ENCODE data around the gene TUBB4B.
"Not testable (repeated sequence)": the region's sequence is repeated elsewhere in the genome, so short reads cannot be mapped to it uniquely, and the experiment has no call there.

Gene TUBB4B

DNA sequence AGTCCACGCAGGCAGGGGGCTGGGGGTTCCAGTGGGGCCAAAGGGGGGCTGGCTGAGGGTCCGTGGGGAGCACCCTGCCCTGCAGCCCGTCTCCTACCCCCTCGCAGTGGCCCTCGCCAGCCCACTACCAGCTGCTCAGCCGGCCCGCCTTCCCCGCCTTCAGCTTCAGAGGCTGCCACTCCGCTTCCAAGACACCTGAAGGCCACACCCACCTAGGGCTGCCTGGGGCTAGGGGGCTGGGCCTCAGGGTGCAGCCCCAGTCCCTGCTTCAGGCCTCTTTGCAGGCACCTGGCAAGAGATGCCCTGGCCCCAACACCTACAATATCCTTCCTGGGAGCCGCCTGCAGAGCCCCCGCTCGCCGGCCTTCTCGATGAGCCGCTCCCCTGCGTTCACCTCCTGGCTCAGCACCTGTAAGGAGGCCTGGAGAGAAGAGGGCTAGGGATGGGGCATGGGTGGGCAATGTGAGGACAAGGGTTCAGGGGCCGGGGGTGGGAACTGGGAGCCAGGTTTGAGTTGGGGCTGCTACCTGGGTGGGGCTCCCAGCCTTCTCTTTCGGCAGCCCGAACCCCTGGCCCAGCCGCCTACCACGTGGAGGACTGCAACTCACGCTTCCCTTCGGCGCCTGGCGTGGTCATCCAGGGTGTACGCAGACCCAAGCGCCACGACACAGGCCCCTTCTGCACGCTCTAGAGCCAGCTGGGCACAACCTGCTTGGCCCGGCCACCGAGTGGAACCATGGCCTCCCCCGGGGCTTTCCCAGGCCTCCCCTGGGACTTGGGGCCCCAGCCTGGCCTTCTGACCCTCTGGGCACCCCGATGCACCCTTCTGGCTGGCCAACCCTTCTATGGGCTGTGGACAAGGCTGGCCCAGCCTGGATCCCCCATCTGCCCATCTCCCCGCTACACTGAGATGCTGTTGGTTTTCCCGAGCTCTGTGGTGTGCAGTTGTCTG, 11.7 kb downstream of the TUBB4B start:
- DNase-seq (ENCODE audit: low spot score) = no peak

DNA sequence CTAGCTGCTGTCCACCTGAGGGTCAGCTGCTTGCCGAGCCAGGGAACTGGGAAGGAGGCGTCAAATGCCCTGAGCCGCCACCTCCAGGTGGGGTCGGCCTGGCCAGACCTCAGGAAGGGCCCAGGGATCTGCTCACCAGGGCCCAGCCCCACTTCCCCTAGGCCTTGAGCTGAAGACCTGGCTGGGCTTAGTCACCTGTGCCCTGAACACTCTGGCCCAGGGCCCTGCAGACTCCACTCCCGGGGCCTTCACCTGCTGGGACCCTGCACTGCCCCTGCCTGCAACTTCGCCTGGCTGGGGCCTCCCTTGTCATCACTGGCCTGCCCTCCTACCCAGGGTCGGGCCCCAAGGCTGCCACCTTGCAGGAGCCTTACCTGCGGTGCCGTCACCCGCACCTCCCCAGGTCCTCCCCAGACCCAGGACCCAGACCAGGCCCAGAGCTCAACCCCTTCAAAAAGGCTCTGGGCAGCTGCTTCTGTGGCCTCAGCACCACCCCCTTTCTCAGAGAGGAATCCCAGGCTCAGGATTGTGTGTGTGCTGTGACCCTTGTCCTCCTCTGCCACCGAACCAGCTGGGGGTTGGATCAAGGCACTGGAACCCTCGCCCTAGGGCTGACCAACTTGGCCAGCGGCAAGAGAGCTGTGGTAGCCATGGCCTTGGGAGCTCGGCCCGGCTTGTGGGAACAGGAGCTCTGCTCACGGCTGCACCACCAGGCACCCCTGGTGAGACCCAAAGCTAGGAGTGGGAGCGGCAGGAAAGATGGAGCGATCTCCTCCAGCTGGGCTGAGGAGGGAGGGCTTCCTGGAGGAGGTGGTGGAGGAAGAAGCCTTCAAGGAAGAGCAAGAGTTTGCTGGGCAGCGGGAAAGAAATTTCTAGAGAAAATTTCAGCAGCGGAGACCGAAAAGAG, 12.9 kb downstream of the TUBB4B start:
- DNase-seq (ENCODE audit: low spot score) = no peak

DNA sequence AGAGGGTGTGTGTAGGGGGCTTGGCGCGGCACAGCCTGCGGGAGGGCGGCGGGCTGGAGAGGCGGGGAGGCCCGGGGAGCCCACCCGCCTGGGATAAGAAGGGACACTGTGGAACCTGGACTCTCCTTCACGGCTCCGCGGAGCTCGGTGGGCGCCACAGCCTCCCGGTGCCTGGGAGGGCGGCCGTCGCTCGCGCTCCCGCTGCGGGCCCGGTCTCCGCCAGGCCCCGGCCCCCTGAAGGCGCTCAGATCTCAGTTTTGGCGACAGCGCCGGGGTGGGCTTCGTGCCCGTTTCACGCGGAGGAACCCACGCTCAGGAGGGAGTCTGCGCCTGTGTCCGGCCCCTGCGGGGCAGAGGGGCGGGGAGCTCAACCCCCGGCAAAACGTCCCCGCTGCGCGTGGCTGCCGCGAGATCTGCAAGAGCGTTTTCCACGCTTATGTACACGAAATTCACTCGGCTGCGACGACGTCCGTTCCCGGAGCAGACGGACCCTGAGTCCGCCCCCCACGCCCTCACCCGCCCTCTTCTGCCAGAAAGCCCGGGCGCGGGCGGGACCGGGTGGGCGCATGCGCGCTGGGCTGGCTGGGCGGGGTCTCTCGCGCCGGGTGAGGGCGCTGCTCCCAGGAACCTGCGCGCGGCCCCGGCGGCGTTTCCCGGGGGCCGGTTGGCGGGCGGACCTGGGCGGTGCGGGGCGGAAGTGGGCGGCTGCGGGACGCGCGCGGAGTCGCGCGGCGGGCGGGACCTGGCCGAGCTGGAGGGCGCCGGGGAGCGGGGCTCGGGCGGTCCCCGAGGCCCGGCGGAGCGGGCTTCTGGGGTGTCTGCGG, 13.7 kb downstream of the TUBB4B start, which contains the start of gene NELFB:
TSS of gene NELFB (plus strand) at position 704 of the 824 bp plus-strand sequence.
- peak; percentile 100 for DNase-seq (ENCODE audit: low spot score)

DNA sequence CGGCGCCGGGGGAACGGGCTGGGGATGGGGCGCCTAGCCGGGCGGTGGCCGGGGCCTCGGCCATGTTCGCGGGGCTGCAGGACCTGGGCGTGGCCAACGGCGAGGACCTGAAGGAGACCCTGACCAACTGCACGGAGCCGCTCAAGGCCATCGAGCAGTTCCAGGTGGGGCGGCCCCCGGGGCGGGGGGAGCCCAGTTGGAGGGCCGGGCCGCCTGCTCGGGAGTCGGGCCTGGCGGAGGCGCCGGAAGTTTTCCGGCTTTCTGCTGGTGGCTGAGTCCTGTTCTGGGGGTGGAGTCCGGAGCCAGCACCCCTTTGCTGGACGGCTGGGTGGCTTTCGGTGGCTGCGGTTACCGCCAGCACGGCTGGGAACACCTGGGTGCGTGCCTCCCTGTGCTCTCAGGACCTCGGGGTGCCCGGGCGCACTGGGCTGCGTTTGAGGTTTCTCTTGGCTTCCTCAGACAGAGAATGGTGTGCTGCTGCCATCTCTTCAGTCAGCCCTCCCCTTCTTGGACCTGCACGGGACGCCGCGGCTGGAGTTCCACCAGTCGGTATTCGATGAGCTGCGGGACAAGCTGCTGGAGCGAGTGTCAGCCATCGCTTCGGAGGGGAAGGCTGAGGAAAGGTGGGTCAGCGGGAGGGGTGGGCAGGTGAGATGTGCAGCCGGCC, 14.5 kb downstream of the TUBB4B start:
- DNase-seq (ENCODE audit: low spot score) = no peak

DNA sequence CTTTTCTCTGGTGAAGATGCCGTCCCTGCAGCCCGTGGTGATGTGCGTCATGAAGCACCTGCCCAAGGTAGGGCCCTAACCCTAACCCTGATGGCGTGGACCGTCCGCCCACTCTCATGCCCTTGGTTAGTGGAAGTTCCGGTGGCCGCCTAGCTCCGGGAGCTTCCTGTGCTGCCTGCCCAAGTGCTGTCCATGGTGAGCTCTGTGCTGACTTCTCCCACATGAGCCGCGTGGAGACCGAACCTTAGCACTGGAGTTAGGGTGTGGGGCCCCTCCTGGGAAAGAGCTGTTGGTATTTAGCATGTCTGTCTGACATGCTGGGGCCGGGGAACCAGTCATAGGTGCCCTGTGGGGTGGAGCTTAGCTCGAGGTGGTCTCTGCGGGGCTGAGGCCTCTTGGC, 15.3 kb downstream of the TUBB4B start:
- no peak for DNase-seq (ENCODE audit: low spot score)

DNA sequence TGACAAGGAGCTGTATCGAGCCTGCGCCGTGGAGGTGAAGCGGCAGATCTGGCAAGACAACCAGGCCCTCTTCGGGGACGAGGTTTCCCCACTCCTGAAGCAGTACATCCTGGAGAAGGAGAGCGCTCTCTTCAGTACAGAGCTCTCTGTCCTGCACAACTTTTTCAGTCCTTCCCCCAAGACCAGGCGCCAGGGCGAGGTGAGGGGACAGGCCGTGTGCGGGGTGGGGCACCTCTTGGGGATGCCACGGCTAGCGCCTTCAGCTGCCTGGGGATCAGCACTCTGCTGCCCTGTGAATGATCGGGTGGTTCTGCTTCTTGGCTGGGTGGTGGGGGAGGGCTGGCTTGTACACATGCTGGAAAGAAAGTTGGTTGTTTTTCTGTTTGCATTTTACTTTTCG, 15.8 kb downstream of the TUBB4B start:
- no peak for DNase-seq (ENCODE audit: low spot score)

DNA sequence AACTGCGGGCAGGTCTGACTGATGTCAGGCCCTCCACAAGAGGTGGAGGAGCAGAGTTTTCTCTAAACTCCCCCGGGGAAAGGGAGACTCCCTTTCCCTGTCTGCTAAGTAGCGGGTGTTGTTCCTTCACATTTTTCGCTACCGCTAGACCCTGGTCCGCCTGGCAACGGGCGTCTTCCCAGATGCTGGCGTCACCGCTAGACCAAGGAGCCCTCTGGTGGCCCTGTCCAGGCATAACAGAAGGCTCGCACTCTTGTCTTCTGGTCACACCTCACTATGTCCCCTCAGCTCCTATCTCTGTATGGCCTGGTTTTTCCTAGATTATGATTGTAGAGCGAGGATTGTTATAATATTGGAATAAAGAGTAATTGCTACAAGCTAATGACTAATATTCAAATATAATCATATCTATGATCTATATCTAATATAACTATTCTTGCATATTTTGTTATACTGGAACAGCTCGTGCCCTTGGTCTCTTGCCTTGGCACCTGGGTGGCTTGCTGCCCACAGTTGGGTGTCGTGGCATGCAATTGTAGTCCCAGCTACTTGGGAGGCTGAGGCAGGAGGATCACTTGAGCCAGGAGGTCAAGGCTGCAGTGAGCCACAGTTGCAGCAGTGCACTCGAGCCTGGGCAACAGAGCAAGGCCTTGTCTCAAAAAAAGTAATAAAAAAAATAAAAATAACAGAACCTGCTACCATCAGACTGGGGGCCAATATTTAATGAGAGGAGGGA, 21.3 kb downstream of the TUBB4B start:
- DNase-seq (ENCODE audit: low spot score) = not testable (repeated sequence)

DNA sequence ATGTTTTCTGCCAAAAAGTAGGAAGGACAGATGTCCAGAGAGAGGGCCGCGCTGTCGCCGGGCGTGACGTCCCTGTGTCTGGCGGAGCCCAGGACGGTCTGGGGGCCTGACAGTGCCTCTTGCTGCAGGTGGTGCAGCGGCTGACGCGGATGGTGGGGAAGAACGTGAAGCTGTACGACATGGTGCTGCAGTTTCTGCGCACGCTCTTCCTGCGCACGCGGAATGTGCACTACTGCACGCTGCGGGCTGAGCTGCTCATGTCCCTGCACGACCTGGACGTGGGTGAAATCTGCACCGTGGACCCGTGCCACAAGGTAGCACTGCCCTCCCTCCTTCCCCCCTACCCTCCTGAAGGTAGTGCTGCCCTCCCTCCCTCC, 21.8 kb downstream of the TUBB4B start:
- DNase-seq (ENCODE audit: low spot score) = no peak

DNA sequence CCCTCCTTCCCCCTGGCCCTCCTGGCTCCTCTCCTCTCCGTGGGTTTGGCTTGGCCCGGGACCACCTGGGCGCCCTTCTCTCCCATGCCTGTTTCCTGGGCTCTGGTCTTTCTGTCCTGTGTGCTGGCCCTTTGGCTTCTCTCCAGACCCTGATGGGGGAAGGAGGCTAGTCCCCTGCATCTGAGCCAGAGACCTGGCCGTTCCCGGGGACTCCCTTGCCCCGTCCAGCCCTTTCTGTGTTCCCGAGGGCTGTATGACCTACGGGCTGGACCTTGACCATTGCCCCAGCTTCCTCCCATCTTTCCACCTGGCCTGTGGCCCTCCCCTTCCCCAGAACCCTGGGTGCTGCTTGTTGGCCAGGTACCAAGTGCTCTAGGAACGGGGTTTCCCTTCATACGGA, 22.4 kb downstream of the TUBB4B start:
- DNase-seq (ENCODE audit: low spot score) = no peak

DNA sequence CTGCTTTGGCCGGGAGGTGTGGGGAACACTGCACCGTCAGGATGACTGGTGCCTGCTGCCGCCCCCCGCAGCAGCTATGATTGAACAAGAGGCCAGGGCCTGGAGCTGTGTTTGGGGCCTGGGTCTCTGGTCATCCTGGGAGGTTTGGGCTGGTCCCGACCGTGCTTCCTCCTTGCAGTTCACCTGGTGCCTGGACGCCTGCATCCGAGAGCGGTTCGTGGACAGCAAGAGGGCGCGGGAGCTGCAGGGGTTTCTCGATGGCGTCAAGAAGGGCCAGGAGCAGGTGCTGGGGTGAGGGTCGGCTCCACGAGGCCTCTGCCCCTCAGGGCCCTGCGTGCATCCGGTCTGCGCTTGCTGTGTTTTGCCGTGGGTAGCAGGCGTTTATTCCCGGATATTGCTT, 23.0 kb downstream of the TUBB4B start:
- DNase-seq (ENCODE audit: low spot score) = no peak

DNA sequence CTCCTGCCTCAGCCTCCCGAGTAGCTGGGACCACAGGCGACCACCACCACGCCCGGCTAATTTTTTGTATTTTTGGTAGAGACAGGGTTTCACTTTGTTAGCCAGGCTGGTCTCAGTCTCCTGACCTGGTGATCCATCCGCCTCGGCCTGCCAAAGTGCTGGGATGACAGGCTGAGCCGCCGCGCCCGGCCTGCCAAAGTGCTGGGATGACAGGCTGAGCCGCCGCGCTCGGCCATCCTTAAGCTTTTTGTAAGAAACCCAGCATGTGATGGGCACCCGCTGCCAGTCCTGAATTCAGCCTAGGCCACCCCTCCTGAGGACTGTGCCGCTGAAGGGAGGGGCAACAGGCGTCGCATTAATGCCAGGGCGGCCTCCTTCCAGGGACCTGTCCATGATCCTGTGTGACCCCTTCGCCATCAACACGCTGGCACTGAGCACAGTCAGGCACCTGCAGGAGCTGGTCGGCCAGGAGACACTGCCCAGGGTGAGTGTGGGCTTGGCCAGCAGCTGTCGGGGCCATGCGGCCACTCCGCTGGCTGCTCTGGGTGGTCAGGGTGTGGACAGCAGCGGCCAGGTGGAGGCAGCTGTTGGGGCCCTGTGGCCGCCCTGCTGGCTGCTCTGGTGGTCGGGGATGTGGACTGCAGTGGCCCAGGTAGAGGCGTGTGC, 24.5 kb downstream of the TUBB4B start:
- DNase-seq (ENCODE audit: low spot score) = no peak

DNA sequence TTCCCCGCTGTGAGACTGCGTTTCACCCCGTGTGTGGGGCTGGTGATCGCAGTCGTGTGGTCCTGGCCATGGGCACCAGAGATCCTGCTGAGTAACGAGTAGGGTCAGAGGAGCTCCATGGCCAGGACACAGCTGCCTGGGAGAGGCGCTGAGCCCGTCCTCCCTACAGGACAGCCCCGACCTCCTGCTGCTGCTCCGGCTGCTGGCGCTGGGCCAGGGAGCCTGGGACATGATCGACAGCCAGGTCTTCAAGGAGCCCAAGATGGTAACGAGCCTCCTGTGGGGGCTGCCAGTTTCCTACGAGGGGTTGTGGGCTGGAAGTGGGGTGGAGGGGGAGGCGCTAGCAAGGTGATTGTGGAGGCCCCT, 25.1 kb downstream of the TUBB4B start:
- DNase-seq (ENCODE audit: low spot score) = no peak

DNA sequence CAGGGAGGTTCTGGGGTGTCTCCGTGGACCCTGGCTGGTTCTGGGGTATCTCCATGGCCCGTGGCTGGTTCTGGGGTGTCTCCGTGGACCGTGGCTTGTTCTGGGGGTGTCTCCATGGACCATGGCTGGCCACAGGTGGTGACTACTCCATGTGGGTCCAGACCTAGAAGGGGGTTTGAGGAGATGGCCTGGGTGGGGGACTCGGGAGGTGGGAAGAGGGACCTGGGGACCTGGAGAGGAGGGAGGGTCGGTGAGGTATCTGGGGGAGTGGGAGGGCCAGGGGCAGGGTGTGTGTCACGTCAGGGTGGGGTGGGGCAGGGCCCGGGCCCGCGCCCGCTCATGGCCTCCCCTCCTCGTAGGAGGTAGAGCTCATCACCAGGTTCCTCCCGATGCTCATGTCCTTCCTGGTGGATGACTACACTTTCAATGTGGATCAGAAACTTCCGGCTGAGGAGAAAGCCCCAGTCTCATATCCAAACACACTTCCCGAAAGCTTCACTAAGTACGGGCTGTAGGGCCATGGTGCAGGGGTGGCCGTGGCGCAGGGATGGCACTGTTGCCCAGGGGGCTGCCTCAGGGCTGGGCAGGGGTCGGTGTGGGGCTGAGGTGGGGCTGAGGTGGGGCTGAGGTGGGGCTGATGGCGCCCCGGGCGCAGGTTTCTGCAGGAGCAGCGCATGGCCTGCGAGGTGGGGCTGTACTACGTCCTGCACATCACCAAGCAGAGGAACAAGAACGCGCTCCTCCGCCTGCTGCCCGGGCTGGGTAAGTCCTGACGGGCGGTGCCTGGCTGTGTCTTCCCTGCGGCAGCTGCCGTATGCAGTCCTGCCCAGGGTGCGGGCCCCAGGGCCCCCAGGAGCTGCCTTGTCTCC, 25.7 kb downstream of the TUBB4B start:
- DNase-seq (ENCODE audit: low spot score) = no peak

DNA sequence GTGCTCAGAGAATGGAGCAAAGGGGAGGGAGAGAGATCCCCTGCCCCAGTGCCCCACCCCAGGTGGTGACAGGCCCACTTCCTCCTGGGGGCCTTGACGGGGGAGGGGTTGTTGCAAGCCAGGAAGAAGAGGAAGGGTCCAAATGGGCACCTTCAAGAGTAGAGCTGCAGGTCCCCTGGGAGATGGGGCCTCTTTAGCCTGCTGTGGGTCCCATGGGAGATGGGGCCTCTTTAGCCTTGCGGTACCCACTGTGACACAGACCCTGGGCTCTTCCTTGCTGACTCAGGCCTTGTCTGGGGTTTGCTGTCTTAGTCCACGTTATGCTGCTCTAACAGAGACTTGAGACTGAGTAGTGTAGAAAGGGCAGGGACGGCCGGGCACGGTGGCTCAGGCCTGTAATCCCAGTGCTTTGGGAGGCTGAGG, 26.9 kb downstream of the TUBB4B start:
- DNase-seq (ENCODE audit: low spot score) = no peak

DNA sequence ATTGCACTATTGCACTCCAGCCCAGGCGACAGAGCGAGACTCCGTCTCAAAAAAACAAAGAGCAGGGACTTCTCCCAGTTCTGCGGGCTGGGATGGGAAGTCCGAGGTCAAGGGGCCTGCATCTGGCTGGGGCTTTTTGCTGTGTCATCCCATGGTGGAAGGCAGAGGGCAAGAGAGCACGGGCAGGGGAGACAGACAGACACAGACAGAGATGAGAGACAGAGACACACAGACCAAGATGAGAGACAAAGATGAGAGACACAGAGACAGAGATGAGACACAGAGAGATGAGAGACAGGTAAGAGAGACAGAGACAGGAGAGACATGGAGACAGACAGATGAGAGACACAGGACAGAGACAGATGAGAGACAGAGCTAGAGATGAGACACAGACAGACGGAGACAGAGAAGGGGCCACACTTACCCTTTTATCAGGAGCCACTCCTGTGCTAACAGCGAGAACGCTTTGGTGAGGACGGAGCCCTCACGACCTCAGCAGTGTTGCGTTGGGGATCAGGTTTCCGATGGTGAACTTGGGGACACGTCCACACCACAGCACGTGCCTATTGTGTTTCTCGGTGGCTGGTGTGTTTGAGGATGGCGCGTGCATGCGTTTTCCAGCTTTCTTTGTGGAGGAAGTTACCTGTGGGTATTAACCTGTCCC, 27.6 kb downstream of the TUBB4B start:
- no peak for DNase-seq (ENCODE audit: low spot score)

DNA sequence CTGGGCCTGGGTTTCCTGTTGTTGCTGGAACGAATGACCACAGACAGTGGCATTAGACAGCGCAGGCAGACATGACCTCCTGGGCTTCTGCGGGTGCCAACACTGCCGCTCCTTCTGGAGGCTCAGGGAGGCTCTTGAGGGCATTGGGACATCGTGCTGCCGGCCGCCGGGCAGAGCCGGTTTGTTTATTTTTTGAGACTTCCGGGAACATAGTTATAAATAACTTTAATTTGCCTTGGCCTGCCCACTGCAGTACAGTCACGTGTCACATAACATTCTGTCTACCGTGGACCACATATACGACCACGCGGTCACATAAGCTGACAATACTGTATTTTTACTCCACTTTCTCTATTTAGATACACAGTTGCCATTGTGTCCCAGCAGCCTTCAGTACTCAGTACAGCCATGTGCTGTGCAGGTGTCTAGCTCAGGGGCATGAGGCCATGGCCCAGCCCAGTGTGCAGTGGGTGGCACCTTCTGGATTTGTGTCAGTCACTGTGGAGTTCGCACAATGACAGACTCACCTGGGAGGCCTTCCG, 28.2 kb downstream of the TUBB4B start:
- DNase-seq (ENCODE audit: low spot score) = no peak

DNA sequence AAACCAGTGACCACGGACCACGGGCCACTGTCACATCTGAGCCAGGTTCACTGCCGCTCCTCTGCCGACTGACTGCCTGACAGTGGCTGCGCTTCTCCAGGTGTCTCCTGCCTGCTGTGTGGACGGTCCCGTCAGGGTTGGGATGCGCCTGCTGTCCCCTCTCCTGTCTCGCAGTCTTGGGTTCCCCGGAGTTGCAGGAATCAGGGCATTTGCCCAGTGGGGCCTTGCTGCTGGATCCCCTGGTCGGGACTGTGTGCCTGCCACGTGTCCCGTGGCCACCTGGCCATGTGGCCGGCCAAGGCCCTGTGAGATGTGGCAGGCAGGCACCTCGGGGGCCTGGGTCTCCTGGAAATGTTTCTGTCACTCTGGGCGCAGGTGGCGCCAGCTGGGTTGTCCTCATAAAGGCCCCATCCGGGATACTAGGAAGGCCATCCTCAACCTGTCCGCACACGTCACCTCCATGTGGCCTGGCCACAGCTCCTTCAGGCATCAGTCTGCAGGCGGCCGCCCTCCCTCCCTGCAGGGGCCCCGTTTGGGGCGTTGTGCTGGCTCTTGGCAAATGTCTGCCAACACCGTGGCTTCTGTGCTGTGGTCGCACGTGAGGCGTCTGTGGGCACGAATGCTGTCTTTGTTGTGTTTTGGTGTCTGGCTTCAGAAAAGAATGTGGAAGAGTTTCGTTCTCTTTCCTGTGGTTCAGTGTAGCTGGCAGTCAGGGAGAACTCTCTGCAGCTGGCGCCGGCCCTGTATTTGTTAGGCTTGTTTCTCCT, 30.0 kb downstream of the TUBB4B start:
- DNase-seq (ENCODE audit: low spot score) = no peak

DNA sequence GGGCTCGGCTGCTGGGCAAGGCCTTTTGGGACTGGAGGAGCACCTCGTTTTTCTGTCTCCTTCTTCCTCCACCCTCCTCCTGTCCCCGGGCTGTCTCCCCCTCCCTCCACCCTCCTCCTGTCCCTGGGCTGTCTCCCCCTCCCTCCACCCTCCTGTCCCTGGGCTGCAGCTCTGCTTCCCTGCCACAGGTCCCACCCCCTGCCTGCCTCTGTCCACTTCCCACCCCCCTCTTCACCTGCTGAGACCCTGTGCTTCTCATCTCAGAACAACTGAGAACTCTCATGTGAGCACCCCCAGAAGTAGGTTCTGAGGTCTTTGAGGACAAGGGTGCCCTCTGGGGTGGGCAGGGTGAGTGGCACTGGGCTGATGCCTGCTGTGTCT, 30.6 kb downstream of the TUBB4B start:
- no peak for DNase-seq (ENCODE audit: low spot score)

Measured in AG20443 (cell line).